Hepatocyte (in vitro differentiated cells): Measurements from ENCODE around the gene DLX5. TPM values are rescaled to one million over a fixed set of nuclear protein-coding genes. Genes with fewer than 3 reads are reported as not detected.
A peak's percentile ranks its signal among the peaks of the same experiment; 100 is the strongest.

ENCODE experiments used
- DNase-seq: peaks from one replicate; pipeline ENCODE4 v3.0.0-alpha.2; 2016; ENCODE audit warnings: low spot score
- H2AFZ ChIP-seq: fragments of 200-600 bp; sonication (generic); 2 replicates; pipeline ENCODE4 v1.6.0; 2016; ENCODE audit warnings: antibody characterized with exemption, mild to moderate bottlenecking
- H3K27ac ChIP-seq: fragments of 200-600 bp; sonication (generic); 2 replicates; pipeline ENCODE4 v1.5.1; 2016; ENCODE audit warnings: mild to moderate bottlenecking
- H3K27me3 ChIP-seq: fragments of 200-600 bp; sonication (generic); 2 replicates; pipeline ENCODE4 v1.6.1; 2016
- H3K36me3 ChIP-seq: fragments of 200-600 bp; sonication (generic); replicated peaks from 2 replicates; pipeline ENCODE4 v1.5.1; 2016; ENCODE audit warnings: low read depth; ENCODE audit not compliant: insufficient read depth
- H3K4me1 ChIP-seq: fragments of 200-600 bp; sonication (generic); 2 replicates; pipeline ENCODE4 v1.5.1; 2016; ENCODE audit warnings: mild to moderate bottlenecking, moderate library complexity; ENCODE audit not compliant: insufficient read depth
- H3K4me2 ChIP-seq: fragments of 200-600 bp; sonication (generic); 2 replicates; pipeline ENCODE4 v1.6.0; 2016
- H3K4me3 ChIP-seq: fragments of 200-600 bp; sonication (generic); 2 replicates; pipeline ENCODE4 v1.5.1; 2016; ENCODE audit warnings: mild to moderate bottlenecking
- H3K79me2 ChIP-seq: fragments of 200-600 bp; sonication (generic); 2 replicates; pipeline ENCODE4 v1.6.0; 2017; ENCODE audit warnings: mild to moderate bottlenecking
- H3K9me2 ChIP-seq: fragments of 200-600 bp; sonication (generic); replicated peaks from 2 replicates; pipeline ENCODE4 v1.6.0; 2017; ENCODE audit warnings: mild to moderate bottlenecking; ENCODE audit not compliant: insufficient read depth
- H3K9me3 ChIP-seq: fragments of 200-600 bp; sonication (generic); 2 replicates; pipeline ENCODE4 v1.5.1; 2016; ENCODE audit warnings: low read depth, mild to moderate bottlenecking
- H4K20me1 ChIP-seq: fragments of 200-600 bp; sonication (generic); 2 replicates; pipeline ENCODE4 v1.6.0; 2016; ENCODE audit warnings: mild to moderate bottlenecking; ENCODE audit not compliant: insufficient read depth, poor library complexity, severe bottlenecking
- EZH2 ChIP-seq: fragments of 200-600 bp; sonication (generic); IDR thresholded peaks from 2 replicates; pipeline ENCODE4 v1.6.1; 2016; ENCODE audit warnings: antibody characterized with exemption, mild to moderate bottlenecking, borderline replicate concordance
- EZH2phosphoT487 ChIP-seq: fragments of 200-600 bp; sonication (generic); IDR thresholded peaks from one replicate; pipeline ENCODE4 v1.6.1; 2018; ENCODE audit warnings: antibody characterized with exemption, mild to moderate bottlenecking, low read depth, moderate library complexity; ENCODE audit not compliant: unreplicated experiment, severe bottlenecking
- WGBS: methylation state at CpG from one replicate; pipeline ENCODE4 v1.1.6; 2016; ENCODE audit warnings: low lambda C conversion rate; ENCODE audit errors: missing lambda C conversion rate; 5-methylcytosine and 5-hydroxymethylcytosine counted together
- polyA plus RNA-seq: library from polyadenylated mRNA; unstranded; fragments of >200 nt; fragmentation: Nextera tagmentation; extraction: Ambion mirVana; gene quantifications from 2 replicates; pipeline ENCODE4 v1.2.1, GENCODE V29; 2016
- total RNA-seq: library from RNA; depleted of rRNA; stranded (reverse); fragments of >200 nt; gene quantifications from 2 replicates; pipeline ENCODE4 v1.2.3, GENCODE V29; 2014
- TF ChIP-seq, protein P1 (sequence below): fragments of 200-600 bp; sonication (generic); IDR thresholded peaks from 2 replicates; pipeline ENCODE4 v1.5.1; 2016; ENCODE audit warnings: antibody characterized with exemption, mild to moderate bottlenecking; ENCODE audit not compliant: poor library complexity

Gene DLX5
- total and polyA plus RNA-seq, 2 experiments from 2014 or later = 5.0 to 22.1 TPM

DNA sequence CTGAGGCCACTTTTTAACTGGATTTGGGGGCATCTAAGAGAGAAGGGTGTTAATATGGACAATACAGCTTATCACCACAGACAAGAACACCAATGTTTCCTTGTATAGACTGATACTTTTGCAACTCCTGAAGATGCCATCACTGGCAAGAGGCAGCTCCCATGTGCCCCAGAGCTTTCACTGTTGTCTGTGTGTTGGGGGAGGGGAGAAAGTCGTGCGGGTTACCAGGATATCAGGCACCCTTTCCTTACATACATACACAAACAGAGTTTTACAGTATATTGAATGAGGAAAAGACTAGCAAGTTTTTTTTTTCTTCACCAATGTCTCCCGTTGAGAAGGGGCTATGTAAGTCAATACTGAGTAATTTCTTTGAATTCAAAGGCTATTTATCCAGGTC lies 23.4 kb downstream of the DLX5 start:
- H3K4me3 ChIP-seq = no peak overlapping the region
- peaks cover 94% of the 10 kb centered on the region for H3K27me3 ChIP-seq
- peaks cover 4% of the 10 kb centered on the region for H3K4me1 ChIP-seq
- H3K4me2 ChIP-seq = no peak overlapping the region
- WGBS = 16% methylated on average over 3 of the region's 3 CpGs
- DNase-seq = no peak
- H3K36me3 ChIP-seq = no peaks in the 10 kb centered on the region
- TF ChIP-seq EZH2phosphoT487 (no peak), EZH2 (no peak)
- TF ChIP-seq, protein P1, sequence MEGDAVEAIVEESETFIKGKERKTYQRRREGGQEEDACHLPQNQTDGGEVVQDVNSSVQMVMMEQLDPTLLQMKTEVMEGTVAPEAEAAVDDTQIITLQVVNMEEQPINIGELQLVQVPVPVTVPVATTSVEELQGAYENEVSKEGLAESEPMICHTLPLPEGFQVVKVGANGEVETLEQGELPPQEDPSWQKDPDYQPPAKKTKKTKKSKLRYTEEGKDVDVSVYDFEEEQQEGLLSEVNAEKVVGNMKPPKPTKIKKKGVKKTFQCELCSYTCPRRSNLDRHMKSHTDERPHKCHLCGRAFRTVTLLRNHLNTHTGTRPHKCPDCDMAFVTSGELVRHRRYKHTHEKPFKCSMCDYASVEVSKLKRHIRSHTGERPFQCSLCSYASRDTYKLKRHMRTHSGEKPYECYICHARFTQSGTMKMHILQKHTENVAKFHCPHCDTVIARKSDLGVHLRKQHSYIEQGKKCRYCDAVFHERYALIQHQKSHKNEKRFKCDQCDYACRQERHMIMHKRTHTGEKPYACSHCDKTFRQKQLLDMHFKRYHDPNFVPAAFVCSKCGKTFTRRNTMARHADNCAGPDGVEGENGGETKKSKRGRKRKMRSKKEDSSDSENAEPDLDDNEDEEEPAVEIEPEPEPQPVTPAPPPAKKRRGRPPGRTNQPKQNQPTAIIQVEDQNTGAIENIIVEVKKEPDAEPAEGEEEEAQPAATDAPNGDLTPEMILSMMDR = no peak
- H2AFZ ChIP-seq = no peak overlapping the region
- no peaks in the 10 kb centered on the region for H3K9me2 ChIP-seq
- H3K79me2 ChIP-seq = no peaks in the 10 kb centered on the region
- no peaks in the 10 kb centered on the region for H3K9me3 ChIP-seq
- no peak overlapping the region for H3K27ac ChIP-seq
- H4K20me1 ChIP-seq = no peaks in the 10 kb centered on the region

DNA sequence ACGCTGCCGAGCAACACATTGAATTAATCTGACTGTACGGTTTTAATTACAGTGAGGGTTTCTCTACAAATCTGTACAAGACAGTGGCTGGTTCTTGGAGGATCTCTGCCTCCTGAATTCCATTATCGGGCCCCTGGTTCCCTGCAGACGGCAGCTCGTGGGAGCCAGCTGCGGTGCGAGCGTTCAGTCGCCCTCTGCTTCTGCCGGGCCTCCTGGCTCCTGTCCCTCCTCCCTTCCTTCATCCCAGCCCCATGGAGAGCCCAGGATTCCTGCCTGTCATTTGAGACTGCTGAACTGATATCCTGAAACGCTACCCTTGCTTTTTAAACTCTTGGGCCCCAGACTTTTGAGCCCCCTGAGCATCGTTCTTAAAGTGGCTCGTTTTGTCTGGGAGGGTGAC lies 25.9 kb downstream of the DLX5 start:
- Histone ChIP-seq H4K20me1 (no peaks in the 10 kb centered on the region), H3K9me2 (no peaks in the 10 kb centered on the region), H3K79me2 (no peaks in the 10 kb centered on the region), H3K4me1 (peaks cover 2% of the 10 kb centered on the region), H3K27me3 (peaks cover 99% of the 10 kb centered on the region), H3K4me2 (peak overlapping the region; percentile 43), H3K27ac (no peak overlapping the region), H3K36me3 (no peaks in the 10 kb centered on the region), H3K9me3 (no peaks in the 10 kb centered on the region), H3K4me3 (no peak overlapping the region), H2AFZ (no peak overlapping the region)
- no peak for DNase-seq
- TF ChIP-seq EZH2 (no peak), EZH2phosphoT487 (peak; percentile 34)
- TF ChIP-seq, protein P1 = no peak
- WGBS = 7% methylated on average over 14 of the region's 14 CpGs

GRCh38 chr7:96998333-96998732 lies 26.3 kb downstream of the DLX5 start:
- H3K4me1 ChIP-seq = no peaks in the 10 kb centered on the region
- no peaks in the 10 kb centered on the region for H3K9me2 ChIP-seq
- H3K27ac ChIP-seq = no peak overlapping the region
- no peaks in the 10 kb centered on the region for H3K79me2 ChIP-seq
- peak overlapping the region; percentile 43 for H3K4me2 ChIP-seq
- H3K4me3 ChIP-seq = no peak overlapping the region
- H2AFZ ChIP-seq = no peak overlapping the region
- 11% methylated on average over 10 of the region's 11 CpGs for WGBS
- H4K20me1 ChIP-seq = no peaks in the 10 kb centered on the region
- no peak for DNase-seq
- H3K36me3 ChIP-seq = no peaks in the 10 kb centered on the region
- no peaks in the 10 kb centered on the region for H3K9me3 ChIP-seq
- TF ChIP-seq, protein P1 = no peak
- TF ChIP-seq EZH2 (no peak), EZH2phosphoT487 (no peak)
- H3K27me3 ChIP-seq = peaks cover 99% of the 10 kb centered on the region
